ENCODE data around the gene MANEA. TPM values are rescaled to one million over a fixed set of nuclear protein-coding genes. Genes with fewer than 3 reads are reported as not detected.
"Not testable (repeated sequence)": the region's sequence is repeated elsewhere in the genome, so short reads cannot be mapped to it uniquely, and the experiment has no call there.

Gene MANEA
- 28.1 TPM for polyA plus RNA-seq (ENCODE audit: insufficient read length)
- long read RNA-seq, donor 1, full-length matches to known transcripts, result 10 of 10 reads
- long read RNA-seq, donor 1, partial matches to known transcripts, result 0 of 10 reads
- long read RNA-seq, donor 1, other reads (novel, unspliced or antisense), result 0 of 10 reads
- long read RNA-seq, donor 2, full-length matches to known transcripts, result 13 of 24 reads
- long read RNA-seq, donor 2, partial matches to known transcripts, result 11 of 24 reads
- long read RNA-seq, donor 2, other reads (novel, unspliced or antisense), result 0 of 24 reads
- long read RNA-seq, donor 3, full-length matches to known transcripts, result 11 of 16 reads
- long read RNA-seq, donor 3, partial matches to known transcripts, result 5 of 16 reads
- long read RNA-seq, donor 3, other reads (novel, unspliced or antisense), result 0 of 16 reads
- long read RNA-seq, donor 4, result 0 reads
- long read RNA-seq, donor 5, full-length matches to known transcripts, result 18 of 18 reads
- long read RNA-seq, donor 5, partial matches to known transcripts, result 0 of 18 reads
- long read RNA-seq, donor 5, other reads (novel, unspliced or antisense), result 0 of 18 reads
- long read RNA-seq, donor 6, full-length matches to known transcripts, result 10 of 15 reads
- long read RNA-seq, donor 6, partial matches to known transcripts, result 5 of 15 reads
- long read RNA-seq, donor 6, other reads (novel, unspliced or antisense), result 0 of 15 reads
- long read RNA-seq, donor 7, full-length matches to known transcripts, result 15 of 25 reads
- long read RNA-seq, donor 7, partial matches to known transcripts, result 10 of 25 reads
- long read RNA-seq, donor 7, other reads (novel, unspliced or antisense), result 0 of 25 reads
- long read RNA-seq, donor 8, full-length matches to known transcripts, result 9 of 9 reads
- long read RNA-seq, donor 8, partial matches to known transcripts, result 0 of 9 reads
- long read RNA-seq, donor 8, other reads (novel, unspliced or antisense), result 0 of 9 reads

DNA sequence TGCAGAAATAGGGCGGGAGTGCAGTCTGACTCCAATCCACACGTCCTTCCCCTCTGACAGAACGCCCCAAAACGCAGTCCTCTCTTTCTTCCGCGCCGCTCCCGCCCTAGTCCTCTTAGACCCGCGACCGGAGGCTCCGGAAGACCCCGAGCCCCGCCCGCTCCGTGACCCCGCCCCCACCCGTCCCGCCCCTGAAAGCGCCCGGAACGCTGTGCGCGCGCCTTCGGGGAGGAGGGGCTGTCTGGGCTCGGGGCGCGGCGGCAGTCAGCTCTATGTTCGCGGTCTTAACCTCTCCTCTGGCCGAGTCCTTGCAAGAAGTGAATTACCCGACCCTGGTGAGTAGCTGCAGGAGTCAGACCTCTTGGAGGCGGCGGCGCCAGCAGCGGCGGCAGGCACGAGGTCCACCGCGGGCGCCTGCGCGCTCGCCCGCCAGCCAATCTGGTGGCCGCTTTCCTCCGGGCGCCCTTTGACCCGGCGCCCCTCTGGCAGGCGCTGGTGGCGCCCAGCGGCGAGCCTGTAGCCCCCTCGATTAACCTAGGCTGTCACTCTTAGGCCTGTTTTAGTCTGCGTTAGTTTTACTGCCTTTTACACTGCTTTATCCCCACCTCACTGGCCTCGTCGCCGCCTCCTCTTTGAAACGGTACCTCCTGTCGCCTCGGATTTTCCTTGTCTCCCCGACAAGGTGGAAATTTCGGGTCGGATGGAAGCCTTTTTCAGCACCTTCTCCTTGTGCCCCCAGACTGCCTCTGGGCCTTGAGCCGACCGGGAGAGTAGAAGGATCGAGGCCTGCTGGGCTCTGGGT lies at the start of gene MANEA:
Gene MANEA, plus strand, starts transcription at position 232 of the 802 bp plus-strand sequence. CDS start 8,905 bp downstream, outside the sequence.
- peak; percentile 84 for DNase-seq

DNA sequence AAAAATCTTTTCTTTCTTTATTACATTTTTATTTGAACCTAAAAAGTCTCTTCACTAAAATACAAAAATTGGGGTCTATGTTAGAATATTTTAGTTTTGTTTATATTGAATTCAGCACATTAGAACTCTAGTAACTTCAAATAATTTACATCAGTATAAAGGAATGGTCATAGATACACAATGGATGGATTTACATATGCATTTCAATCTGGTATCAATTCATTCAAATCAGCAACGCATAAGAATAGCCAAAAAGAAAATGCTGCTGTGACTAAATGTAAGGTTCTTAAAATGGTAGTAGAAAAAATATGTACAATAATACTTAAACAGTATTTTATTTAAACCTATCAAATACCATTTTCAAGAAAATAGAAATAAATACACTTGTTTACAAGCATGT lies 47.6 kb upstream of the MANEA start:
- DNase-seq, result no peak

GRCh38 chr6:95530176-95530819 lies 47.0 kb upstream of the MANEA start:
- DNase-seq, result no peak

DNA sequence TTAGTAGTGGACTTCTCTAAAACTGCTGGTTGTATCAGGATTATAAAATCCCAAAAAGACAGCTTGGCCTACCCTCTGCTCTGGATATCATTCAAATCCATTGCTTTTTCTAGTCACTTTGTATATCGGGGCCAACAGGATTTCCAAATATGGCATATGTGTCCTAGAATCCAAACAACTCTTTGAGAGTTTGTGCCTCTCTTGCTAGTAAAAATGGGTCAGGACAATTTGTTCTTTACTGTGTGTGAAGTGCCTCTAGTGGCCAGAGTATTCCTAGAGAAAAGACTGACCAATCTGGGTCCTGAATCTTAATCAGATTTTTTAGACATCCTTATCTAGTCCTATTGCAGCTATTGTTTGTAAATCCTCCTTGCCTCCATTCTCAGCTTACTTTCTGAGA lies 33.5 kb upstream of the MANEA start:
- no peak for DNase-seq

DNA sequence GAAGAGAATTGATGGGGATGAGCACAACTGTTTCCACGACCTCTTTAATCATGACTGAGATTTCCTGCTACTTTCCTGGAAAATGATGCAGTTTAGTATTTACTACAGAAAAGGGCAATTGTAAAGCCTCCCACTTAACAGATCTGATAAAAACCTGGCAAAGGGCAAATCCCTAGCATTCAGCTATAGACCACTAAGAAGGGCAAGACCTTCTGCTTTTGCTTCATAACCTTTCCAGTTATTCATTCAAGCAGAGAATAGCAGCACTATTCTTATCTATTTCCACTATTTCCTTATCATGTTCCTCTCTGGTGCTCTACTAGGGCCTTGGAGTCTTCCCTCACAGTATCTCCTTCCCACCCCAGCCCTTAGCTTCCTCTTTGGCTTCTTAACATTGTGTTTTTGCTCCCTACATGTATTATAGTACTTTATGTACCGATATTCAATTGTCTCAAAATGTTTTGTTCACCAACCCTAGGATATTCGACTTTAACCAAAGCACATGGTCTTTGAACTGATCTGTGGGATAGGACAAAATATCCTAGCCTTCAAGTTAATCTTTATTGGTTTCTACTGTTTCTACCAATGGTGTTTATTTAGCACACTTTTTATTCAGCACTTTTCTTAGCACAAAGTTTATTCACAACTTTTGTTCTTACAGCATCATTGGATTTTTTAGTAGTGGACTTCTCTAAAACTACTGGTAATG lies 32.7 kb upstream of the MANEA start:
- no peak for DNase-seq

DNA sequence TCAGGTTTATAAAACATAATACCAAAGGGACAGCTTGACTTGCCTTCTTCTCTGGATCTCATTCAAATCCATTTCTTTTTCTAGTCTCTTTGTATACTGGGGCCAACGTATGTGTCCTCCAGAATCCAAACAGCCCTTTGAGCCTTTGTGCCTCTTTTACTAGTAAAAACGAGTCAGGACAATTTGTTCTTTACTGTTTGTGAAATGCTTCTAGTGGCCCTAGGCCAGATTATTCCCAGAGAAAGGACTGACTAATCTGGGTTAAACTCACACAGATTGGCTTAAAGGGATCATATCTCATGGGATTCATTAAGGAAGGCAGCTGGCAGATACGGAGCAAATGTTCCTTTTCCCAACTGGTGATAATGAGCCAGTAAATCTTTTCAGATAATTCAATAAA lies 32.1 kb upstream of the MANEA start:
- no peak for DNase-seq

DNA sequence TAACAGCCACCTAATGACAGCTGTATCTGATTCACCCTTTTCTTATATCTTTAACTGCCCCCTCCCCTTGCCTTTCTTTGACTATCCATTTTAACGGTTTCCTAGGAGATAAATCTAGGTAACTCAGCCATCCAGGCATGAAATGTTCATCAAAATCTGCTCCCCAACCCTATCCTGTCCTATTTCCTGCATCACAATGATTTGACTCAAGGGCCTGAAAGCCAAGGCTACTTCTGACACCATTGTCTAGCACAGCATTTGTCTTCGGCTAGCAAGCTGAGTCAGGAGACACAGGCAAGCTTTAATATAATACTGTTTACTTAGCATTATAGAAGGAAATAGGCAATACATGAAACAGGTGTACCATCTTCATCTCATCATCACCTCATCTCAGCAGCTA lies 31.6 kb upstream of the MANEA start:
- DNase-seq, result no peak

DNA sequence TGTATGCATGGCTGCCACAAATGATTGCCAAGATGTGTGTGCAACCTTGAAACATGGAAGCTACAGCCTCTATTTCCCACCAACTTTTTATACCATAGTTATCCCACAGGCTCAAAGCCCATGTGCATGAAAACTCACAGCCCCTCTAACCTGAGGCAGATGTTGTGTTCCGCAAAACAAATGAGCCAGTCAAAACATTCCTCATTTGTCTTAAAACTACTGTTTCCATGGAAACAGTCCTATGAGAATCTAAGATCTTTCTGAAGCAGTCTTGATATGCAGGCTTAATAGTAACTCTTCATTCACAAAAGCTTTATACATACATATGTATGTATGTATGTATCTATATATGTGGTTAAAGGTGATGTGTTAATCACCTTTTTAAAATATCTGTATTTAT lies 31.2 kb upstream of the MANEA start:
- DNase-seq, result no peak

DNA sequence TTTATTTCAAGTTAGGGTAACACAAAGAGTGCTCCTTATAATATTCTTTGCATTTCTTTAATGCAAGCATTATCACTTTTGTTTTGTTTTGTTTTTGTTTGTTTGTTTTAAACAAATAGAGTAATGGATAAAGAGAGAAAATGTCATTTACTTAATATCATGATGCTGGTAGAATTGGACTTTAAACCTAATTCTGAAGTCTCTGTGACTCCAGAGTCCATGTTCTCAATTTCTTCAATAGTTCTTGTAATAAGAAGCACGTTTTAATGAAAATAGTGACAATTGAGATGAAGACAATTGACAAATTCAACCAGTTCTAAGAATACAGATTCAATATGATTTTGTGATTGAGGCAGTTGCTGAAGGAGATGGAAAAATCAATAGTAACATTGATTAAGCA lies 30.3 kb upstream of the MANEA start:
- no peak for DNase-seq

DNA sequence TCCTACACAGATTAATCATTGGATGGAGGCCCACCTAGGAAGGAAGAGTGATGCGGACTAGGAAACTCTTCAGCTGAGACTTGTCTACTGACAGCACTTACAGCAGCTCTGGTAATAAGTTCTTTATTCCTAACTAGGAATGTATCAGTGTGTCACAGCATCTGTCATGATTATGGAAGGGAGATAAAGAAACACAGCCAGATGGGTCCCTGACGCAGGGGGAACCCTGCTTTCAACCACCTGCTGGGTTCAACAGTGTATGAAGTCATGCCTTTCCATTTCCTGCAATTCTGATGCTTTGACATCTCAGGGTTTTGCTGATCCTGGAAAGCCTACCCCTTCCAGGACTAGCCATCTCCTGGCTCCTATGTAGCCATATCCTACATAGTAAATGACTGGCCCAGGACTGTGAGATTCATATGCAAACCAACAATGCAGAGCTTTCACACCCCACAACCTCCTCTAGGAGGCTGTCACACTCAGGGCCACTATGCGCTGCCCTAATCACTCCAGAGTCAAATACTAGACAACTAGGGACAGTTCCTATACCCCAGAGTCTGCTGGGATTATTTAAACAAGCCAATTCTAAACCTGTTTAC lies 29.0 kb upstream of the MANEA start:
- DNase-seq, result no peak

GRCh38 chr6:95551678-95552324 lies 25.5 kb upstream of the MANEA start:
- DNase-seq, result no peak

GRCh38 chr6:95553880-95554279 lies 23.5 kb upstream of the MANEA start:
- no peak for DNase-seq

- DNase-seq, result not testable (repeated sequence)
Measured at GRCh38 chr6:95560956-95561355, 16.4 kb upstream of the MANEA start.

DNA sequence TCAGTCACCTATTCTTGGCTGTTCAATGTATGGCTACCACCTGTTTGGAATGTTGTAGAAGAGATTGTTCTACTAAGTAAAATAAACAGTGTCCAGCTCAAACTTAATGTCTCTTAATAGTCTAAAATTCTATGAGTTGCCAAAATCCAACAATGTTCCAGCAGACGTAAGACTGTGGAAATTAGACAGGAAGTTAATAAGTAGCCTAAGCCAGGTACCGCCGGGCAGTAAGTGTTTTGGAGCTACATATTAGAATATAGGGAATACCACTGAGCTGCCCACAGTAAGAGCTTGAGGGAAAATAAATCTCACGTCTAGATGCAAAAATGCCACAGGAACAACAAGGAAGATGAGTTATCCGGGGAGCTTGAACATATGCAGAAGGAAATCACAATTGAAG lies 7.8 kb upstream of the MANEA start:
- no peak for DNase-seq

GRCh38 chr6:95572098-95572497 lies 5.2 kb upstream of the MANEA start:
- DNase-seq, result no peak

DNA sequence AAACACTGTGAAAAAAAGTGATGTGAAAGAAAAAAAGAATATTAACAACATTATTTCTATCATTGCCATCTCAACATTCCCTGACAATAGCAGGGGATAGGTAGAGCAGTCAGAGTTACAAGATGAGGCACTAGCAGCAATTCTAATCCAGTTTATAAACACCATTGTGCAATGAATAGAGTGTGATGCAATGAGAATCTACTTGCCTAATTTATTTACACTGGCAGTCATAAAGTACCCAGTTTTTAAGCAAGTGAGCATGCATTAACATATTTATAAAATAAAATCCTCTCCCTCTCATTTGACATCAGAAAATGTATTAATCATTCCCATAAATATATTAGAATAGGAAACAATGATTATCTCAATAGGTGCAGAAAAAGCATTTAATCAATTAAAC lies 2.5 kb upstream of the MANEA start:
- no peak for DNase-seq

DNA sequence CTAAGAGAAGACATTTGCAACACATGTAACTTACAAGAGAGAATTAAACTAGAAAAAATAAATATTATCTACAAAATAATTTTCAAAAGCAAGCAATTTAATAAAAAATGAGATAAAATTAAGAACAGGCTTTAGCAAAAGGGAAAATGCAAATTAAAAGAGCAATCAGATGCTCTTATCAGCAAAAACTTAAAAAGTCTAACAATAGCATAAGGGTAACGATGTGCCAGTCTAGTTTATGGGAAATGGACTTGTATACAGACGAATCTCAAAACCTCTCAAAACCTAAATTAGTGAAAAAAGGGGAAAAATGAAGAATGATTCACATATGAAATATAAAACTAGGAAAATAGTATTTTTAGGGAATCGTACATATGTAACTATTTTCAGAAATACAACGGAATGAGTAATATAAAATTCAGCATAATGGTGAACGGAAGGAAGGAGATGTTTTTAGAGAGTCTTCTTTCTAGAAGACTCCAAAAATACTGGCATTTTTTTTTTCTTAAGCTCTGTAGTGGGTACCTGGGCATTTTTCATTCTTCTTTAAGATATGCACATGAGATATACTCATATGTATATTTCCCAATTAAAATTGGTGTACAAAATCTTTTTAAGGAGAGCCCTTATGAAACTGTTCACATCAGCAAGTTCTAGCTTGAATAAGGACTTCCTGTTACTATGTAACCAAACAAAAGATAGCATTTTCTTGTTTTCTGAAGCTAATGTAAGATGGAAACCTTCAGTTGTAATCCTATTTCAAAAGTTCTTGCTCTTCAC lies 927 bp upstream of the MANEA start:
- DNase-seq, result peak; percentile 27

GRCh38 chr6:95576998-95577303 lies 384 bp upstream of the MANEA start:
- DNase-seq, result no peak

DNA sequence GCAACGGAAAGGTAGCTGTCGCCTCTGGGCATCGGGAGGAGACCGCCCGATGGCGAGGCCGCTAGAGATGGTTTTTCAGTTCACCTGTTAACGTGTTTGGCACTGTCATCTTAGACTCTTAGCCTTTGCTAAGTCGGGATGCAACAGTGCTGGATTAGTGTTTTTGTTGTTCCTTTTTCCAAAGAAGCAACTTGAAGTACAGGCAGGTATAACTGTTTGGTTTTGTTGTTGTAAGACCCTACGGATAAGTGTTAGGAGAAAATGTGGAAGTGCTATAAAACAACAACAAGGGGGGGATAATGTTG lies 723 bp downstream of the MANEA start:
- no peak for DNase-seq

DNA sequence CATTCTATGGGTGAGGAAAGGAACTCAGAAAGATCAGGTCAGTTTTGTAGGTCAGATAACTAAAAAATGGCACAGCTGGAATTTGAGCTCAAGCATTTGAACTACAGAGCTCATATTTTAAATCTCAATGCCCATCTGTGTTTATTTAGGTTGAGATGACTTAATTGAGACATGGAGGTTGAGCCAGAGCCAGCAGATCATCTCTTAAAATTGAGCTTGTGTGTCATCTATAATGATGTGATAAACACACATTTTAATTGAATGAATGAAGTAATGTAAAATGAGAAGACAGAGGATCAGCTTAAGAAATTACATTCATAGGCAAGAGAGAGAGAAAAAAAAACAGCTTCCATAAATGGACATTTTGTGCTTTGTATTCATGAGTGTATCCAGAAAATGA lies 3.7 kb downstream of the MANEA start:
- no peak for DNase-seq
